Lower lobe of right lung (tissue), 2 donors: Measurements from ENCODE around the gene RHO. TPM values are rescaled to one million over a fixed set of nuclear protein-coding genes. Genes with fewer than 3 reads are reported as not detected.
"Not testable (repeated sequence)": the region's sequence is repeated elsewhere in the genome, so short reads cannot be mapped to it uniquely, and the experiment has no call there.

Experiments
- ATAC-seq, 2 donors: fragments of 200-7000 bp; cut with Tn5 transposase; one replicate each; pipeline ENCODE4 v1.9.1; 2020 to 2022; ENCODE audit warnings: mild to moderate bottlenecking in 2 of 2, moderate library complexity in 2 of 2
- DNase-seq: peaks from one replicate; pipeline ENCODE4 v3.0.0-alpha.2; 2020
- H3K27ac ChIP-seq: fragments of 200-600 bp; one replicate; pipeline ENCODE4 v1.8.0; 2022
- H3K27me3 ChIP-seq: fragments of 200-600 bp; one replicate; pipeline ENCODE4 v1.8.0; 2022; ENCODE audit warnings: low read depth
- H3K36me3 ChIP-seq: fragments of 200-600 bp; one replicate; pipeline ENCODE4 v1.8.0; 2022; ENCODE audit warnings: mild to moderate bottlenecking
- H3K4me1 ChIP-seq: fragments of 200-600 bp; one replicate; pipeline ENCODE4 v1.8.0; 2022
- H3K4me3 ChIP-seq: fragments of 200-600 bp; one replicate; pipeline ENCODE4 v1.8.0; 2022; ENCODE audit warnings: mild to moderate bottlenecking
- H3K9me3 ChIP-seq: fragments of 200-600 bp; one replicate; pipeline ENCODE4 v1.8.0; 2022
- intact Hi-C: fragments of 100-400 bp; cut with DNase I; formaldehyde crosslinking; loops from one replicate; pipeline ENCODE4 v1.11.0; 2022
- total RNA-seq: library from RNA; stranded (reverse); fragmentation: NEBNext Ultra II Directional; extraction: Animal tissue kit (Norgen Biotek cat#: 25700); gene quantifications from one replicate; pipeline ENCODE4 v1.2.1, GENCODE V29; 2021
- TF ChIP-seq, protein P1 (sequence below): fragments of 200-600 bp; IDR thresholded peaks from one replicate; pipeline ENCODE4 v1.8.0; 2022; ENCODE audit warnings: antibody characterized with exemption, mild to moderate bottlenecking
- donor health status: DM: no; HTN: yes; CAD: no; lungs with severe emphysema.

RHO gene
- total RNA-seq, 1 donor from 2014 or later = not detected

GRCh38 chr3:129540776-129541516, 12.5 kb downstream of the RHO start:
- ATAC-seq = no peak
- no peak for DNase-seq
- Histone ChIP-seq H3K27ac (no peak overlapping the region), H3K4me3 (no peak overlapping the region), H3K27me3 (no peaks in the 10 kb centered on the region), H3K9me3 (no peaks in the 10 kb centered on the region), H3K36me3 (no peaks in the 10 kb centered on the region), H3K4me1 (no peaks in the 10 kb centered on the region)
- intact Hi-C loops = no loop called here
- TF ChIP-seq, protein P1, sequence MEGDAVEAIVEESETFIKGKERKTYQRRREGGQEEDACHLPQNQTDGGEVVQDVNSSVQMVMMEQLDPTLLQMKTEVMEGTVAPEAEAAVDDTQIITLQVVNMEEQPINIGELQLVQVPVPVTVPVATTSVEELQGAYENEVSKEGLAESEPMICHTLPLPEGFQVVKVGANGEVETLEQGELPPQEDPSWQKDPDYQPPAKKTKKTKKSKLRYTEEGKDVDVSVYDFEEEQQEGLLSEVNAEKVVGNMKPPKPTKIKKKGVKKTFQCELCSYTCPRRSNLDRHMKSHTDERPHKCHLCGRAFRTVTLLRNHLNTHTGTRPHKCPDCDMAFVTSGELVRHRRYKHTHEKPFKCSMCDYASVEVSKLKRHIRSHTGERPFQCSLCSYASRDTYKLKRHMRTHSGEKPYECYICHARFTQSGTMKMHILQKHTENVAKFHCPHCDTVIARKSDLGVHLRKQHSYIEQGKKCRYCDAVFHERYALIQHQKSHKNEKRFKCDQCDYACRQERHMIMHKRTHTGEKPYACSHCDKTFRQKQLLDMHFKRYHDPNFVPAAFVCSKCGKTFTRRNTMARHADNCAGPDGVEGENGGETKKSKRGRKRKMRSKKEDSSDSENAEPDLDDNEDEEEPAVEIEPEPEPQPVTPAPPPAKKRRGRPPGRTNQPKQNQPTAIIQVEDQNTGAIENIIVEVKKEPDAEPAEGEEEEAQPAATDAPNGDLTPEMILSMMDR = no peak

DNA sequence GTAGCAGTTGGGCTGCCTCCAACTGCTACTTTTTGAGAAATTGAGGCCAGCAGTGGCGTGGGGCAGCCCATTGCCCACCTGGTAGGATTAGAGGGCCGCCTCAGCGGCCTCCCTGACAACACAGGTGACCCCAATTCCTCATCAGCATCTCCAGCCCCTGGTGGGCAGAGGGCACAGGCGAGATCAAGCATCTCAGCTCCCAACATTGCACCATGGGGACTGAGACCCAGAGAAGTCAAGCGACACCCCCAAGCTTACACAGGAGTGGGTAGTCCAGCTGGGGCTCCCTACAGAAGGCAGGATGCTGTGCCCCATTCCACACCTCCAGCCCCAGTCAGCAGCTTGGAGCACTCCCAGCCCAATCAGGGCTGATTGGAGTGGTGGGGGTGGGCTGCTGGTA, 14.3 kb downstream of the RHO start:
- Histone ChIP-seq H3K27me3 (no peaks in the 10 kb centered on the region), H3K4me1 (no peaks in the 10 kb centered on the region), H3K4me3 (no peak overlapping the region), H3K36me3 (no peaks in the 10 kb centered on the region), H3K9me3 (no peaks in the 10 kb centered on the region), H3K27ac (no peak overlapping the region)
- ATAC-seq (no peak), DNase-seq (no peak)
- TF ChIP-seq, protein P1 = no peak
- intact Hi-C loops = no loop called here

DNA sequence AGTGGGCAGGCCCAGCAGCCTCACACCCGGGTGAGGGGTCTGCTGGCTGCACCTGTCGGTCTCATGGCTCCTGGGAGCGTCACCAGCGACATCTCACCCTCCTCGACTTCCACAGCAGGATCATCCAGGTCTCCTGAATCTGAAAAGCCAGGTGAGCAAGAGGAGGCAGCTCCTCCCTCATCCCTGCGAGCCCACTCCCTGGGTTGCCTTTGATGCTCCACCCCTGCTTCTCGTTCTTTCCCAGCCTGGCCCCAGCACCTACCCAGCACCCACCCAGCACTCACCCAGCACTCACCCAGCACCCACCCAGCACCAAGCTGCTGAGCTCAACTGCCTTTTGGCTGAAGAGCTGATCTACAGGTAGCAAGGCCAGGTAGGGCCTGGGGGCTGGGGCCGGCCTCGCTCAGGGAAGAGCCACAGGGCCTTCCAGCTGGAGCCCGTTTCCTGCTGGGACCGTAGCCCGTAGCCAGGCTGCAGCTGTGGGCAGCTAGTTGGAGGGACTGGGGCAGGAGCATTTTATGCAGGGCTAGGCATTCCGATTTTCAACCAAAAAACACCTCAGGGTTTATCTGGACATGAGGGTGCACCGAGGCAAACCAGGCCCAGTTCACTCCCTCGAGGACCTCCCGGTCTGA, 14.8 kb downstream of the RHO start, which contains the start of gene H1-8:
TSS of gene H1-8 (plus strand) at position 20 of the 635 bp plus-strand sequence. CDS start at position 64, 44 bp downstream.
- Histone ChIP-seq H3K36me3 (no peaks in the 10 kb centered on the region), H3K27me3 (no peaks in the 10 kb centered on the region), H3K4me3 (no peak within 1 kb of the TSS), H3K27ac (no peak within 1 kb of the TSS), H3K4me1 (no peaks in the 10 kb centered on the region), H3K9me3 (no peaks in the 10 kb centered on the region)
- DNase-seq (no peak), ATAC-seq (no peak)
- TF ChIP-seq, protein P1 = no peak
- intact Hi-C loops = no loop called here

GRCh38 chr3:129543999-129544398, 15.6 kb downstream of the RHO start:
- Histone ChIP-seq H3K27ac (no peak overlapping the region), H3K27me3 (no peaks in the 10 kb centered on the region), H3K4me3 (no peak overlapping the region), H3K4me1 (no peaks in the 10 kb centered on the region), H3K9me3 (no peaks in the 10 kb centered on the region), H3K36me3 (no peaks in the 10 kb centered on the region)
- intact Hi-C loops = no loop called here
- TF ChIP-seq, protein P1 = no peak
- DNase-seq (no peak), ATAC-seq (no peak)

GRCh38 chr3:129545951-129546350, 17.5 kb downstream of the RHO start:
- ATAC-seq, H3K4me1 ChIP-seq, H3K36me3 ChIP-seq, DNase-seq, H3K27me3 ChIP-seq, H3K4me3 ChIP-seq, H3K27ac ChIP-seq, intact Hi-C loops, H3K9me3 ChIP-seq: not testable (repeated sequence)

GRCh38 chr3:129547241-129547640, 18.8 kb downstream of the RHO start:
- Histone ChIP-seq H3K27ac (no peak overlapping the region), H3K4me1 (no peaks in the 10 kb centered on the region), H3K27me3 (no peaks in the 10 kb centered on the region), H3K9me3 (no peaks in the 10 kb centered on the region), H3K36me3 (no peaks in the 10 kb centered on the region), H3K4me3 (no peak overlapping the region)
- TF ChIP-seq, protein P1 = no peak
- DNase-seq (no peak), ATAC-seq (no peak)
- intact Hi-C loops = no loop called here
